Skeletal muscle cell (primary cell): ENCODE measurements around the gene BABAM2.
"Not testable (repeated sequence)": the region's sequence is repeated elsewhere in the genome, so short reads cannot be mapped to it uniquely, and the experiment has no call there.

ENCODE experiments used
- DNase-seq: peaks from one replicate; pipeline ENCODE4 v3.0.0-alpha.2; 2010; ENCODE audit warnings: low read depth
- H3K4me3 ChIP-seq: 2 replicates; pipeline ENCODE4 v1.5.1; 2011; ENCODE audit warnings: low read depth, mild to moderate bottlenecking, control low read depth, low read length, moderate library complexity

Gene BABAM2

GRCh38 chr2:27996156-27996922 lies 105.8 kb downstream of the BABAM2 start:
- DNase-seq: no peak
- no peak overlapping the region for H3K4me3 ChIP-seq

GRCh38 chr2:28000287-28000686 lies 109.8 kb downstream of the BABAM2 start:
- no peak for DNase-seq
- no peak overlapping the region for H3K4me3 ChIP-seq

GRCh38 chr2:28002181-28002580 lies 111.7 kb downstream of the BABAM2 start:
- DNase-seq: no peak
- no peak overlapping the region for H3K4me3 ChIP-seq

GRCh38 chr2:28004086-28004485 lies 113.6 kb downstream of the BABAM2 start:
- H3K4me3 ChIP-seq: no peak overlapping the region
- peak; percentile 83 for DNase-seq

DNA sequence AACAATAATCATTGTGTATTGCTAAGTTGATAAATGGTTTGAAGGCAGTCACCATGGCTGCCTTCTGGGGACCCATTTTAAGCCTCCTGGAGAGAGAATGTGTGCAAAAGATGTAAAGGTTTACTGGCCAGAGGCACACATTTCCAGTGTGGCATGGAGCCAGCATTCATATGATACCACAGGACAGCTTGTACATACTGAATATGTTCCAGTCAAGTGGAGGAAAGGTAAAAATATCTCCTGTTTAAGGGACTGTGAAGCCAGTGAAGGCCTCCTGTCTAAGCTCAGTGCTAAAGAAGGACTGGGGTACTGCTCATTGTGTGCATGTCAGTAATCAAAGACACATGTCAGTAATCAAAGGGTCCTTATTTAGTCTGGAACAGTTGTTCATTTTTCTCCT lies 119.2 kb downstream of the BABAM2 start:
- DNase-seq: peak; percentile 25

DNA sequence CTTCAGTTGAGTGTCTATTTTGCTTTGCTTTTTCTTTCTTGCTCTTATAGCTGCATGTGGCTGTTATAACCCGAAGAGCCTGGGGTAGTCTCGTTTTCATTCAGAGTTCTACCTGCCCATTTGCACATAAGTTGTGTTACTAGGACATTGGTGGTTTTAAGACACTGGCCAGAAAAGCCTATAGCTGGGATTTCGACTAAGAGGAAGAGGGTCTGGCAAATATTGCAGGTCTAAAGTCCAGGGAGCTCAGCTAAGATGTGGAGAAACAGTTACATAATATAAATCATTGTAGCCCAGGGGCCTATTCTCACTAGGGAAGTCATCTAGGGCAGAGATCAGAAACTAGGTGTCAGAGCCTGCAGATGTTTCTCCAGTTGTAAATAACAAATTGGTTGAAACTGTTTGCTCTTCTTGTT lies 120.8 kb downstream of the BABAM2 start:
- H3K4me3 ChIP-seq: no peak overlapping the region
- no peak for DNase-seq

More for the DNA sequence above, 119.2 kb downstream of the BABAM2 start:
- H3K4me3 ChIP-seq: no peak overlapping the region

GRCh38 chr2:28018474-28018873 lies 127.9 kb downstream of the BABAM2 start:
- not testable (repeated sequence) for H3K4me3 ChIP-seq, DNase-seq

DNA sequence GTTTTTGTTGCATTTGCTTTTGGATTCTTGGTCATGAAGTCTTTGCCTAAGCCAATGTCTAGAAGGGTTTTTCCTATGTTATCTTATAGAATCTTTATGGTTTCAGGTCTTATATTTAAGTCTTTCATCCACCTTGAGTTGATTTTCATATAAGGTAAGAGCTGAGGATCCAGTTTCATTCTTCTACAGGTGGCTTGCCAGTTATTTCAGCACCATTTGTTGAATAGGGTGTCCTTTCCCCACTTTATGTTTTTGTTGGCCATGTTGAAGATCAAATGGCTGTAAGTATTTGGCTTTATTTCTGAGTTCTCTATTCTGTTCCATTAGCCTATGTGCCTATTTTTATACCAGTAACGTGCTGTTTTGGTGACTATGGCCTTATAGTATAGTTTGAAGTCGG lies 129.0 kb downstream of the BABAM2 start:
- not testable (repeated sequence) for H3K4me3 ChIP-seq, DNase-seq

DNA sequence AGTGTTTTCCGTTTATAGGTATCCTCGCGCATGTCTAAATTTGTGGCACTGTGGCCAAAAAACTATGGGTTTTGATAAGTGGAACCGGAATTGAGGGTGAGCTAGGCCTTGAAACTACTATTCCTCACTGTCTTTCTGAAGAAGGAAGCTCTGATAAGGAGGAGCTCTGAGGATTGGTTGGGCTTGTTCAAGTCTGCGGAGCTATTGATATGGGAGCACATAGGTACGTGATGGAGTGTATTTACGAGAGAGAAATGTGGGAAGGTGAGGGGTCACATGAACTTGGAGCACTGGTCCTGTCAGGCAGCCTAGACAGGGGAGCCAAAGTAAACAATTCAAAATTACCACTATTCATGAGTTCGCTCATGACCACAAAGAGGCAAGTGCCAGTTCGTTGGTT lies 131.4 kb downstream of the BABAM2 start:
- DNase-seq: no peak
- no peak overlapping the region for H3K4me3 ChIP-seq

- DNase-seq: no peak
- H3K4me3 ChIP-seq: no peak overlapping the region
Measured at GRCh38 chr2:28025123-28025522, 134.6 kb downstream of the BABAM2 start.

DNA sequence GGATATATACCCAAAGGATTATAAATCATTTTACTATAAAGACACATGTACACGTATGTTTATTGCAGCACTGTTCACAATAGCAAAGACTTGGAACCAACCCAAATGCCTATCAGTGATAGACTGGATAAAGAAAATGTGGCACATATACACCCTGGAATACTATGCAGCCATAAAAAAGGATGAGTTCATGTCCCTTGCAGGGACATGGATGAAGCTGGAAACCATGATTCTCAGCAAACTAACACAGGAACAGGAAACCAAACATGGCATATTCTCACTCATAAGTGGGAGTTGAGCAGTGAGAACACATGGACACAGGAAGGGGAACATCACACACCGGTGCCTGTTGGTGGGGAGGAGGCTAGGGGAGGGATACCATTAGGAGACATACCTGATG lies 135.7 kb downstream of the BABAM2 start:
- DNase-seq, H3K4me3 ChIP-seq: not testable (repeated sequence)

GRCh38 chr2:28028025-28028424 lies 137.5 kb downstream of the BABAM2 start:
- no peak for DNase-seq
- no peak overlapping the region for H3K4me3 ChIP-seq

DNA sequence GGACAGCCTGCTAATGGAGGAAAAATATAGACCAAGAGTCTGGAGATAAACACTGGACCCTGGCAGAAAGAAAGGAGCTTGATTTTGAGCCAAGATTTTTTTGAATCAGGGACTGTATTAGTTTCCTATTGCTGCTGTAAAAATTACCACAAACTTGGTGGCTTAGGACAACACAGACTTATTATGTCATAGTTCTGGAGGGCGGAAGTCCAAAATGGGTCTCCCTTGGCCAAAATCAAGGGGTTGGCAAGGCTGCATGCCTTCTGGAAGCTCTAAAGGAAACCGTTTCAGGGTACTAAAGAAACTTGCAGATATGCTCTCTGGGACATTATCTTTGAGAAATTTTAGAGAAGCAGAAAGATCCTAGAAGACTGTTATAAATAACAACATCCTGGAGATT lies 140.1 kb downstream of the BABAM2 start:
- H3K4me3 ChIP-seq: no peak overlapping the region
- DNase-seq: no peak

GRCh38 chr2:28032816-28033215 lies 142.3 kb downstream of the BABAM2 start:
- H3K4me3 ChIP-seq: no peak overlapping the region
- DNase-seq: no peak

DNA sequence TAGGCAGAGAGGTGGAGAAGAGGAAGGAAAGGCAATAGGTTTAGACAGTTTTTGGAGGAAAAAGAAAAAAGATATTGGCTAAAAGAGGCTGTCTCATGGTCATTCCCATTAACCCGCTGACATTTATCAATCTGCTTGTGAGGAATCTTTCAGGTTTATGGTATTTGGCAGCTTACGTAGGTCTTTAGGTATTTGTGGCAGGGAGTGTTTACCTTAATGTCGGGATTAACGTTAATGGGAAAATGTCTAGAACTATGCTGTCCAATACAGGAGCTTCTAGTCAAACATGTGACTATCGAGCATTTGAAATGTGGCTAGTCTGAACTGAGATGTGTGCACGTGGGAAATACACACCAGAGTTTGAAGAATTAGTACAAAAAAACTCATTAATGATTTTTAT lies 144.2 kb downstream of the BABAM2 start:
- no peak overlapping the region for H3K4me3 ChIP-seq
- DNase-seq: no peak

DNA sequence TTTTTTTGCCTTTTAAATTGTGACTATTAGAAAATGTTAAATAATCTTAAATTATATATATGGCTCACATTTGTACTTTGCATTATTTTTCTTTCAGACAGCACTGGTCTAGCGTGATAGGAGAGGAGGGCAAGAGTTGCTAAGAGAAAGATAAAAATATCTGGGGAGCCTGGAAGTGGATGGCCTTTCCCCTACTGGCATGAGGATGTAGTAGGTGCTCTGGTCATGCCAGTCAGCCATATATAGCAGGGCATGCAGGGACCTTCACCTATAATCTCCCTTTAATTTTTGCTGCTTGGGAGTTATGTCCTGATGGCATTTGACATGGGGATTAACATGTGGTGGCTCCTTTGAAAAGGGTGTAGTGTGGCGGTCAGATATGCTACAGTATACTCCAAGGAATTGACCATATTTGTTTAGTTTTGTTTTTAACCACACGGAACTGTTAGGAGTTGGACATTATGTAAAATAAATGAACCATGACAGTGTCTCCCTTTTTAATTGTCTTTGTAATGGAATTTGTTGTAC lies 144.7 kb downstream of the BABAM2 start:
- no peak for DNase-seq
- no peak overlapping the region for H3K4me3 ChIP-seq

GRCh38 chr2:28035816-28036215 lies 145.3 kb downstream of the BABAM2 start:
- H3K4me3 ChIP-seq: no peak overlapping the region
- no peak for DNase-seq

DNA sequence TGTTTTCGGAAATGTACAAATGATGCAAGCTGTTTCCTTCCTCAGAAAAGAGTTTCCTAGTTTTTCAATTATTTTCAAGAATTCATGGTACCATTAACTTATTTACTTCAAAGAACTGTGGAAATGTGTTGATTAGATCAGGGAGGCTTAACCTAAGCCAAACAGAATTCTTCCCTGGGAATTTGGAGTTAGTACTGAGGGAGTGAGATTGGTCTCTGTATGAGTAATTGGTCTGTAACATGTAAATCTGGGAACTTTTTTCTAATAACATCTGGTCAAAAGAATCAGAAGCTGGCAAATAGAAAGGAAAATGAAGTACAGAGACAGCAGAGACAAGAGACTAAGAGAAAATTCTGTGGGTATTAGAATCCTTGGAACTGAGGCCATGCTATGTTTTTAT lies 145.8 kb downstream of the BABAM2 start:
- H3K4me3 ChIP-seq: no peak overlapping the region
- DNase-seq: no peak

GRCh38 chr2:28038722-28039121 lies 148.2 kb downstream of the BABAM2 start:
- no peak overlapping the region for H3K4me3 ChIP-seq

GRCh38 chr2:28045676-28046351 lies 155.3 kb downstream of the BABAM2 start:
- DNase-seq: no peak

More at GRCh38 chr2:28038722-28039121, 148.2 kb downstream of the BABAM2 start:
- no peak for DNase-seq

GRCh38 chr2:28046921-28047320 lies 156.4 kb downstream of the BABAM2 start:
- DNase-seq: no peak

More at GRCh38 chr2:28045676-28046351, 155.3 kb downstream of the BABAM2 start:
- H3K4me3 ChIP-seq: no peak overlapping the region

More at GRCh38 chr2:28046921-28047320, 156.4 kb downstream of the BABAM2 start:
- no peak overlapping the region for H3K4me3 ChIP-seq
